ENCODE results near the gene KCNK10.

The KCNK10 gene, protein sequence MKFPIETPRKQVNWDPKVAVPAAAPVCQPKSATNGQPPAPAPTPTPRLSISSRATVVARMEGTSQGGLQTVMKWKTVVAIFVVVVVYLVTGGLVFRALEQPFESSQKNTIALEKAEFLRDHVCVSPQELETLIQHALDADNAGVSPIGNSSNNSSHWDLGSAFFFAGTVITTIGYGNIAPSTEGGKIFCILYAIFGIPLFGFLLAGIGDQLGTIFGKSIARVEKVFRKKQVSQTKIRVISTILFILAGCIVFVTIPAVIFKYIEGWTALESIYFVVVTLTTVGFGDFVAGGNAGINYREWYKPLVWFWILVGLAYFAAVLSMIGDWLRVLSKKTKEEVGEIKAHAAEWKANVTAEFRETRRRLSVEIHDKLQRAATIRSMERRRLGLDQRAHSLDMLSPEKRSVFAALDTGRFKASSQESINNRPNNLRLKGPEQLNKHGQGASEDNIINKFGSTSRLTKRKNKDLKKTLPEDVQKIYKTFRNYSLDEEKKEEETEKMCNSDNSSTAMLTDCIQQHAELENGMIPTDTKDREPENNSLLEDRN

DNA sequence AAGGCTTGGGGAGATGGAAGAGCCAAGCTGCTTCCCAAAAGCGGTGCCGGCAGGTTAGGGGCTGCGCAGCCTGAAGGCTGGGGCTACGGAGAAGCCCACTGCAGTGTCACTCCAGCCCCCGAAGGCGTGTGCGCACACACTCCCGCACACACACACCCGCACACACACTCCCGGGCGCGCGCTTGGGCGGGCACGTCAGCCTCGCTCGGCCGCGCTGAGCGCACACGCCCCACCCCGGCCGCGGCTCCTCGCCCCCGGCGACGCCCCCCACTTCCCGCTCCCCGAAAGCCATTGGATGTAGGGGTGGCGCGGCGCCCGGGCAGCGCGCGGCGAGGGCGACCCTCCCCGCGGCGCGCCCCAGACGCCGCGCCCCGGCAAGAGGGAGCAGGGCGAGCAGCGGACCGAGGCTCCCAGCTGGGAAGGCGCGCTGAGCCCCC, at the start of gene KCNK10:
TSS of gene KCNK10 (minus strand) at position 184 of the 437 bp plus-strand sequence. CDS start 471 bp downstream, outside the sequence.
- no peak for DNase-seq (ENCODE audit: low spot score)

DNA sequence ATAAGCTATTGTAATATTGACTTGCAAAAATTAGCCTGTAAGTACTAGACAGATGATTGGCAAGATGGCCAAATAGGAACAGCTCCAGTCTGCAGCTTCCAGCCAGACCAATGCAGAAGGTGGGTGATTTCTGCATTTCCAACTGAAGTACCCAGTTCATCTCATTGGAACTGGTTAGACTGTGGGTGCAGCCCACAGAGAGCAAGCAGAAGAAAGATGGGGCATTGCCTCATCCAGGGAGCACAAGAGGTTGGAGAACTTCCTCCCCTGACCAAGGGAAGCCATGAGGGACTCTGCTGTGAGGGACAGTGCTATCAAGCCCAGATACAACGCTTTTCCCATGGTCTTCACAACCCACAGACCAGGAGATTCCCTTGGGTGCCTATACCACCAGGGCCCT, 46.4 kb upstream of the KCNK10 start:
- no peak for DNase-seq (ENCODE audit: low spot score)

DNA sequence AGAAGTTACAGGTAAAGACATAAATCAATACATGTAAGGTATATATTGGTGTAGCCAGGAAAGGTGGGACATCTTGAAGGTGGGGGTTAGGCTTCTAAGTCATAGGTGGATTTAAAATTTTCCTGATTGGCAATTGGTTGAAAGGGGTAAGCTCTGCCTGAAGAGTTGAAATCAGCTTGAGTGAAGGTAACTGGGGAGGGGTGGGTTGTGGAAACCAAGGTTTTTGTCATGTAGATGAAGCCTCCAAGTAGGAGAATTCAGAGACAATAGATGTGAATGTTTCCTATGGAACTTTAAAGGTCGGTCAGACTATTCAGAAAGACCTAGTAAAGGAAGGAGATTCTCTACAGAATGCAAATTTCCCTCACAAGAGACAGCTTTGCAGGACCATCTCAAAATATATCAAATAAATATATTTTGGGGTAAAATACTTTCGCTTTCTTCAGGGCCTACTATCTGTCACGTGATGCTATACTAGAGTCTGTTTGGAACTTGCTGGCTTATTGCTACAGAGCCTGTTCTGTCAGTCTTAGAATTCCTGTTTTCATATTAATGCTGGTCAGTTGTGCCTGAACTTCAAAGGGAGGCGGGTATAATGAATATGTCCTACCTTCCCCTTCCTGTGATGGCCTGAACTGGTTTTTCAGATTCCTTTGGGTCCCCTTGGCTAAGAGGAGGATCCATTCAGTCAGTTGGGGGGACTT, 41.8 kb upstream of the KCNK10 start:
- no peak for DNase-seq (ENCODE audit: low spot score)

DNA sequence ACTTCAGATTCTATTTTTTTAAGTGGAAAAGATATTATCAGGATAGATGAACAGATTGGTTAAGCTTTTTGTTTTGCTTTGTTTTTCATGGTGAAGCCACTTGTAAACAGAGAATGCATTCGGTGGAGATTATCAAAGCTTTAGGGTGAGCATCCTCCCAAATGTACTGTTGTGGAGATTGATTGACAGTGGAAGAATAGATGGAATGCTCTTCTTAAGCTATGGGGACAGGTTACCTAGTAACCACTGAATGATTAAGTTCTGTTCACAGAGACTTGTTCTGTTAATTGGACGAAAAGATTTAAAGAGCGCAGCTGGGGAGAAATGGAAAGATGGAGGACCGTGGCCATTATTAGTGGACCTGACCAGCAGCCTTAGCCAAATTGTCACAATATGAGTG, 40.6 kb upstream of the KCNK10 start:
- no peak for DNase-seq (ENCODE audit: low spot score)

GRCh38 chr14:88359500-88359899, 36.4 kb upstream of the KCNK10 start:
- no peak for DNase-seq (ENCODE audit: low spot score)

DNA sequence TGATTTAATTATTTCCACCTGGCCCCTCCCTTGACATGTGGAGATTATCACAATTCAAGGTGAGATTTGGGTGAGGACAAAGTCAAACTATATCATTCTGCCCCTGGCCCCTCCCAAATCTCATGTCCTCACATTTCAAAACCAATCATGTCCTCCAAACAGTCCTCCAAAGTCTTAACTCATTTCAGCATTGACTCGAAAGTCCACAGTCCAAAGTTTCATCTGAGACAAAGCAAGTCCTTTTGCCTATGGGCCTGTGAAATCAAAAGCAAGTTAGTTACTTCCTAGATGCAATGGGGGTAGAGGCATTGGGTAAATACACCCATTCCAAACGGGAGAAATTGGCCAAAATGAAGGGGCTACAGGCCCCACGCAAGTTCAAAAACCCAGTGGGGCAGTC, 31.3 kb upstream of the KCNK10 start:
- DNase-seq (ENCODE audit: low spot score) = no peak

- DNase-seq (ENCODE audit: low spot score) = no peak
Measured at GRCh38 chr14:88352698-88353097, 29.6 kb upstream of the KCNK10 start.

DNA sequence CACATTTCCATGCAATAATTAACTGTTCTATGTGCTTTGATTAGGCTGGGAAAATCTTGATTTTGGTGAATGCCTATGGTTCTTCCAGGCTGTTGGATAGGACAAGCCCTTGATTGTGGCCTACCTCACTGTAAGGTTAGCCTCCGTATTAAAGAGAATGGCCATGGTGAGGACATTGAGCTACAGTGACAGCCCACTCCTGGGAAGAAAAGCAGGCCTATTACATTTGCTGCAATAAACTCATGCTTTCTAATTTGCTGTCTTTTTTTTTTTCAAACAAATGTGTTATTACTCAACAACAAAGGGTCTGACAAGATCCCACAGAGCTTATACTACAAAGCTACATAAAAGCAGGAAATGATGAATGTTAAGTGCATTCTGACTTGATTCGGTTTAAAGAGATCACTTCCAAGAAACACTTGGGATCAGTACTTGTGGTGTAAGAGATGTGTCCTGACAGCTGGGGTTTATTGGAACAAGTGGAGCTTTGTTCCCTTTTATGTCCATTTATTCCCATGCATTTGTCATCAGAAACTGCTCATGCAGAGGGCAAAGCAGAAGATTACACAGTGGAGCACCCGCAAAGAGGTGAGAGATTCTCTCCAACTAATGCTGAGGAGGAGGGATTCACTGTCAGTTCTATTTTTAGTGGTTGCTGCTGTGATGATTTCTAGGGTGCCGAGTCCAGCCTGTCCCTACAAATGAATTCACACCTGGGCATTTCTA, 29.1 kb upstream of the KCNK10 start:
- DNase-seq (ENCODE audit: low spot score) = no peak

DNA sequence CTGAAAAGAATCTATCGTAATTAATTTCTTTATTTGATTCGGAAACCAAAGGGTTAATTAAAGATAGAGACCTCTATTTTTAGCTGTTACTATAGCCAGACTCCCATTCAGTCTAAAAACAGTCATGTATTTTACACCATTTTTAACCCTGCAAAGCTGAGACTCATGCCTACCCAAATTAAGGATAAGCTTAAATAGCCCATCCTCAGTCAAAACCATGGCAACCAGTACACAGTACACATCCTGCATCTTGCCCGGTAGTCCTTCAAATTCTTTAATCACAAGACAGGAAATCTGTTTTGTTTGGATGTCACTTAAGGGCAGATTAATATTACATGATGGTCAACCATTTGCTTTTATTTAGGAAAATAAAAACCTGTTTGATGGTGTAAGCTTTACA, 25.5 kb upstream of the KCNK10 start:
- no peak for DNase-seq (ENCODE audit: low spot score)

DNA sequence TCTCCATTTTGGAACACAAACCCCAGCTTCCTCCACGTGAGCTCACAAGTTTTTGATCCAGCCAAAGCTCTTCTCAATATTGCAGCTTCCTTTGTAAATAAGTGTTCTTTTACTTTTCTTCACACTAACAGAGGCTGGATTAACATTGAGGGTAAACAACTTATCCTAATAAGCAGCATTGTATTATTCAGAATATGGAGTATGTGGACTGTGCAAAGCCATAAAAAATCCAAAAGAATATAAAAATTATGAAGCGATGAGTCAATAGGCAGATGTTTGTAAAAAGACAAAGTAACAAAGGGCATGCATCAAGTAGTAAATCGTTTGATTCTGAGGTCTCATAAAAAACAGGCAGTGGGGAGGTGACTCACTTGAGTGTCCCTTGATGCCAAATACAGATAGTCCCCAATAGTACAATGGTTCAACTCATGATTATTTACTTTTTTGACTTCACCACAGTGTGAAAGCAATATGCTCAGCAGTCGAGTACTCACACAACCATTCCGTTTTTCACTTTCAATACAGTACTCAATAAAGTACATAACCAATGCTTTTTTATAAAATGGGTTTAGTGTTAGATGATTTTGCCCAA, 23.1 kb upstream of the KCNK10 start:
- no peak for DNase-seq (ENCODE audit: low spot score)

DNA sequence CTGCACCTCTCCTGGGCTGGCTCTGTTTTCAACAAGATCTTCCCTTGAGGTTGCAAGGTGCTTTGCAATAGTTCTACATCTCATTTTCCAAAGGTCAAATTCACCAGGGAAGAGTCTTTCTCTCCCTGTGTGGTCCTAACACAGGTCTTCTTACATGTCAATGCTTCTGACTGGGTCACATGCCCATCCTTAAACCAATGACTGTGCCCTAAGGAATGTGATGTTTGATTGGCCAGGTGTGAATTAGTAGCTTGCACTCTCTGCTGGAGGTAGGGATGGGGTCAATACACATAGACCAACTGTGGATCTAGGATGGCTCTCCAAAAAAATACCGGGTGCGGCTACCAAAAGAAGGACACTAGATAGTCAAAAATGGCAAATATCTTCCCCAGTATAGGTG, 19.9 kb upstream of the KCNK10 start:
- no peak for DNase-seq (ENCODE audit: low spot score)

- no peak for DNase-seq (ENCODE audit: low spot score)
Measured at GRCh38 chr14:88340357-88340756, 17.3 kb upstream of the KCNK10 start.

GRCh38 chr14:88333036-88333435, 10.0 kb upstream of the KCNK10 start:
- no peak for DNase-seq (ENCODE audit: low spot score)

- DNase-seq (ENCODE audit: low spot score) = no peak
Measured at GRCh38 chr14:88327497-88327896, 4.4 kb upstream of the KCNK10 start.

DNA sequence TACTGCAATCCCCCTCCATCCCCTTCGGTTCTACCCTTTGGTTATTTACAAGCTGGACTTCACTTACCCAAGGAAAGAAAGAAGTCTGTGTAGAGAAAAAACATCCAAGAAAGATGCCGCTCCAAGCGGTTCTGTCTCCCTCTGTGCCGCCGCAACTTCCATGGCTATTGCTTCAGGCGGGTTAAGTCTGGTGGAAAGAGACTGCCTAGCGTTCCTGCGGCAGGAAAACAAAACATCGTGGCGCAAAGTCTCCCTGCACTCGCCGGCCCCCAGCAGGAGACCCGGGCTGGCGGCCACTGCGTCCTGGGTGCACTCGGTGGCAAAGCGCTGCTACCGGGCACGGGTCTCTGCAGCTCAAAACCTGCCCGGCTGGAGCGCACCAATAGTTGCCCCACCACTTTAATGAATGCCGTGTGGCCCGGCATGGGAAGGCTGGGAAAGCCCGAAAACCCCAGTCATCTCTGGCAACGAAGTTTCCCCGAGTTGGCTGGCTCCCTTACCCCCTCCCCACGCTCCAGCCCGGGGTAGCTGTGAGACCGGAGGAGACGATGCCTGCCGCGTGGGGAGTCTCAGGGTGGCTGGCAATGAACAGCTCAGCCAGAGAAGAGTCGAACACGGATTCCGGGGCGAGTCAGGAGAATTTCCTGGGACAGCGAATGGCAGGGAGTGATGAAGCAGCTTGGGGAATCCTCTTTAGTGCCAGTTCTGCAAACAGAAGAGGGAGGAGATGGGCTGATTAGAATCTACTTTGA, 3.5 kb upstream of the KCNK10 start:
- no peak for DNase-seq (ENCODE audit: low spot score)

GRCh38 chr14:88325883-88326282, 2.8 kb upstream of the KCNK10 start:
- DNase-seq (ENCODE audit: low spot score) = no peak

DNA sequence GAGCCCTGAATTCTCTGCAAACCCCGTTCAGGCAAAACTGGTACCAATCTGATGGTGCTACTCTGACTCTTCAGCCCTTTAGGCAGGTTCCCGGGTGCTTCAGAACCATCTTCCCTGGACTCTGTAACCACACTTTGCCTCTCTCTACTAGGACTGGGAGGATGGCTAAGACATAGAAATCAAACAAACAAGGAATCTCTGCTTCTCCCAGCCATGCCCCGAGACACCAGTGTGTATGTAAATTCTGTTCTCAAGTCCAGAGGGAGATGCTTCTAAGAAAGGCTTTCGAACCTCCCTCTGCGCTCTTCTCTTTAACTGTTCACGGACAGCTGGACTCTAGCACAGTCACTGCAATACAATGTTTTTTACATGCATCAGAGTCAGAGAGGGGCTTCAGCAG, 1.9 kb upstream of the KCNK10 start:
- DNase-seq (ENCODE audit: low spot score) = no peak

- DNase-seq (ENCODE audit: low spot score) = no peak
Measured at GRCh38 chr14:88324491-88324890, 1.4 kb upstream of the KCNK10 start.

DNA sequence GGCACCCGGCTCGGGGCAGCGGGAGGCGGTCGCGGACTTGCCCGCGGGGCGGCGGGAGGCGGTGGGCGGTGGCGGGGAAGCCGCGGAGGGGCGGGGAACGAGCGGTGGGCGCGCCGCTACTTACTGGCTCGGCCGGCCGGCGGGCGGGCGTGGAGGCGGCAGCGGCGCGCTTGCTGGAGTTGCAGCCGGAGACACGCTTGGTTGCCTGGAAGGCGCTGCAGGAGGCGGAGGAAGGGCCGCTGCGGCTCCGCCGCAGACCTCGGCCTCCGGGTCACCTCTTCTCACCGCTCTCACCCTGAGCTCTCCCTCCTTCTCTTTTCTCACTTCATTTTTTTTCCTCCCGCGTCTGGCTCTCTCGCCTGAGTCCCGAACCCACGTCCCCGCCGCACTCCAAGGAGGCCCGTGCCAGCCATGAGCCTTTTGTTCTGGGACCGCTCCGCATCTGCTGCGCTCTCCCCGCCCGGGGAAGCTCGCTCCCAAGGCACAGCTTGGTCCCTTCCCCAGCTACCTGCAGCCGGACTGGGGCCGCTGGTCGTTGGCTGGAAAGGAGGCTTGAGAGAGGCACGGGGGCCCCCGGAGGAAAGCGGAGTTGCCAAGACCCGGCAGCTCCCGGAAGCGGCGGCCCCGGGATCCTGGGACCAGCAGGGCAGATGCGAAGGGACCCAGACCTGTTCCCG, 592 bp upstream of the KCNK10 start:
- DNase-seq (ENCODE audit: low spot score) = no peak

DNA sequence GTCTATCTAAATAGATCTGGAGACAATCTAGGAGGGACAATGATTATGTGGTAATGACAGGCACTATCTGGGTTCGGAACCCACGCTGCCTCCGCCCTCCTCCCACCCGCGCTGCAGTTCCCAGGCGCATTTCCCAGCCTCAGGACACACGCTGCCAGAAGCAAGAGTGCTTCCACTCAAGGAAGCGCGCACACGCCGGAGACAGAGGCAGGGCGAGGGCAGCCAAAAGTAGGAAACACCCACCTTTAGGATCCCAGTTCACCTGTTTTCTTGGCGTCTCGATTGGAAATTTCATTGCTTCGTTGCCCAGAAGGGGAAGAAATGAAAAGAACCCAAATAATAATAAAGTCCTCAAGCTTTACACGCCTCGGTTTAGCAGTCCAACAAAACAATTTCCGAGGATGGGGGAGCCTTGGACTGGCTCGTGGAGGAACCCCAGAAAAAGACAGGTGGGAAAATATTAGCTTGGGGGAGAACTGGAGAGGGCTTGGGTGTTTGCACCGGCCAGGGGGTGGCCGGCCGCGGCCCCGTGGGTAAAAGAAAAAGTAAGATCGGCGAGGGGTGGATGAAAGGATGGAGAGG, 474 bp downstream of the KCNK10 start:
- no peak for DNase-seq (ENCODE audit: low spot score)

All from hematopoietic multipotent progenitor cell treated with erythropoietin and hydrocortisone succinate and interleukin-3 and kit ligand, for 15 days (in vitro differentiated cells).